Thoracic aorta (tissue), 2 donors: Measurements from ENCODE around the gene SEPTIN10. TPM values are rescaled to one million over a fixed set of nuclear protein-coding genes. Genes with fewer than 3 reads are reported as not detected.

Experiments used
- ATAC-seq: fragments of 150-250 bp; one replicate; pipeline ENCODE4 v1.8.0; 2017; ENCODE audit warnings: low read depth; ENCODE audit not compliant: insufficient number of reproducible peaks, low FRiP score
- DNase-seq: peaks from one replicate; pipeline ENCODE4 v3.0.0-alpha.2; 2020; ENCODE audit warnings: low spot score
- H3K27ac ChIP-seq, 2 donors: fragments of 200-600 bp; sonication (generic); 1 replicate in 1 of 2; 2 replicates in 1 of 2; pipeline ENCODE4 v1.5.1; 2016; ENCODE audit warnings: mild to moderate bottlenecking in 2 of 2, moderate library complexity in 2 of 2
- H3K27me3 ChIP-seq: fragments of 200-600 bp; sonication (generic); replicated peaks from 2 replicates; pipeline ENCODE4 v1.6.0; 2016; ENCODE audit warnings: mild to moderate bottlenecking; ENCODE audit not compliant: insufficient read depth
- H3K36me3 ChIP-seq: fragments of 200-600 bp; sonication (generic); one replicate; pipeline ENCODE4 v1.5.1; 2016
- H3K4me1 ChIP-seq, 2 donors: fragments of 200-600 bp; sonication (generic); 1 replicate in 1 of 2; 2 replicates in 1 of 2; pipeline versions ENCODE4 v1.5.1 to v1.6.0; 2016; ENCODE audit warnings: low read depth in 2 of 2, mild to moderate bottlenecking in 1 of 2; ENCODE audit not compliant: control insufficient read depth in 1 of 2
- H3K4me3 ChIP-seq: fragments of 200-600 bp; sonication (generic); 2 replicates; pipeline ENCODE4 v1.5.1; 2016; ENCODE audit warnings: mild to moderate bottlenecking
- H3K9me3 ChIP-seq: fragments of 200-600 bp; sonication (generic); 2 replicates; pipeline ENCODE4 v1.5.1; 2016
- total RNA-seq, 2 donors: library from RNA; depleted of rRNA; stranded (reverse); fragments of >200 nt; gene quantifications; one replicate each; pipeline versions ENCODE4 v1.1.0 to v1.2.3, GENCODE V29; 2016
- TF ChIP-seq, protein P1 (sequence below): fragments of 200-600 bp; sonication (generic); IDR thresholded peaks from one replicate; pipeline ENCODE4 v1.5.1; 2019; ENCODE audit warnings: antibody characterized with exemption

The SEPTIN10 gene
- total RNA-seq, 2 donors from 2014 or later: 80.0 to 106 TPM

- DNase-seq (no peak), ATAC-seq (no peak)
- H3K9me3 ChIP-seq: no peaks in the 10 kb centered on the region
- no peaks in the 10 kb centered on the region for H3K27me3 ChIP-seq
- H3K27ac ChIP-seq: no peak overlapping the region
- TF ChIP-seq, protein P1, sequence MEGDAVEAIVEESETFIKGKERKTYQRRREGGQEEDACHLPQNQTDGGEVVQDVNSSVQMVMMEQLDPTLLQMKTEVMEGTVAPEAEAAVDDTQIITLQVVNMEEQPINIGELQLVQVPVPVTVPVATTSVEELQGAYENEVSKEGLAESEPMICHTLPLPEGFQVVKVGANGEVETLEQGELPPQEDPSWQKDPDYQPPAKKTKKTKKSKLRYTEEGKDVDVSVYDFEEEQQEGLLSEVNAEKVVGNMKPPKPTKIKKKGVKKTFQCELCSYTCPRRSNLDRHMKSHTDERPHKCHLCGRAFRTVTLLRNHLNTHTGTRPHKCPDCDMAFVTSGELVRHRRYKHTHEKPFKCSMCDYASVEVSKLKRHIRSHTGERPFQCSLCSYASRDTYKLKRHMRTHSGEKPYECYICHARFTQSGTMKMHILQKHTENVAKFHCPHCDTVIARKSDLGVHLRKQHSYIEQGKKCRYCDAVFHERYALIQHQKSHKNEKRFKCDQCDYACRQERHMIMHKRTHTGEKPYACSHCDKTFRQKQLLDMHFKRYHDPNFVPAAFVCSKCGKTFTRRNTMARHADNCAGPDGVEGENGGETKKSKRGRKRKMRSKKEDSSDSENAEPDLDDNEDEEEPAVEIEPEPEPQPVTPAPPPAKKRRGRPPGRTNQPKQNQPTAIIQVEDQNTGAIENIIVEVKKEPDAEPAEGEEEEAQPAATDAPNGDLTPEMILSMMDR: no peak
- no peak overlapping the region for H3K4me3 ChIP-seq
- no peaks in the 10 kb centered on the region for H3K4me1 ChIP-seq
- no peaks in the 10 kb centered on the region for H3K36me3 ChIP-seq
These were observed 79.9 kb downstream of the SEPTIN10 start for GRCh38 chr2:109533823-109534222.

DNA sequence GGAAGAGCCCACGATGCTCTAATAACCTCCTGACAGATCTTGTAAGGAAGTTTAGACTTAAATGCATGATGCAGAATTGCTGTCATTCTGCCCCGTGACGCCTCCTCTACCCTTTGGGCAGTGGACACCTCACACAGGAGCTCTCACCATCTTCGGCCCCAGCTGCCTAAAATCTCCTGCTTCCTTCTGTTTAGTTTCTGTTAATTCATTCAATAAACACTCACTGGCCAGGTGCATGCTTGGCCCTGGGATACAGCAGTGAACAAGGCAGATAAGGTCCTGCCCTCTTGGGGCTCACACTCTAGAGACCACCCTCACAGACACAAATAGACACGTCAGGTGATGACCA is 81.1 kb downstream of the SEPTIN10 start:
- Histone ChIP-seq H3K27me3 (no peaks in the 10 kb centered on the region), H3K36me3 (no peaks in the 10 kb centered on the region), H3K4me1 (no peaks in the 10 kb centered on the region), H3K9me3 (no peaks in the 10 kb centered on the region), H3K4me3 (no peak overlapping the region), H3K27ac (no peak overlapping the region)
- DNase-seq (no peak), ATAC-seq (no peak)
- TF ChIP-seq, protein P1: no peak

DNA sequence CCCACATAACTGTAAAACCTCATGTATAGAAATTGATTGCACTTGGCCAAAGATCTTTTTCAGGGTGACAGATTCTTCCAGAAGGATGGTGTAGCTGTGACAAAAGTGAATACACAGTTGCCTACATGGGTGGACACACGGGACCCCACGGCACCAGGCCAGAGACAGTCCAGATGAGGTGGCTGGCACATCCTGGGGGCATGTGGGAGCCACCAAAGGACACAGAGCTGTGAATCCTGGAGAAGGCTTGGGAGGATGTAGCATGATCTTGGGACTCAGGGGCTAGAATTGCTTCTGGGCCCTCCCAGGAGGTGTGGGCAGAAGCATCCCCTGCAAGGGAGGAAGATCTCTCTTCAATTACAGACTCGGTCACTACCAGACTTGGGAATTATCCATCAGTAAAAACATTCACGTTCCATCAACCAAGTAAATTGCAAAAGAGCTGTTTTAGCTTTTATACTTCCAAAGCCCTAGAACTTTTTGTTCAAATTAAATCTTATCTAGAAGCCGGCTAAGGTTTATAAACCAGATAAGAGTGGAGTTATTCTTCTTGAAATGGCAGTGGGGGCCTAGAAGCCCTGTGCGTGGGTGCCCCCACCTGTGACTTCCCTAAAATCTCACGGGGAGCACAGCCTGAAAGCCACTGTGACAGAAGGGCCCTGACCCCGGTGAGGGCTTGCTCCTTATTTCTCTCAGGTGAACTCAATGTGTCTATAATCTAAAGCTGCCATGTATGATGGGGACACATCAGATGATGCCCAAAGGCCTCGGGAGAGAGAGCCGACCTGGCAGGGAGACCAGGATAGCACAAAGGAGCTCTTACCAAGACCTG is 81.7 kb downstream of the SEPTIN10 start:
- no peaks in the 10 kb centered on the region for H3K27me3 ChIP-seq
- DNase-seq: no peak
- H3K27ac ChIP-seq: no peak overlapping the region
- TF ChIP-seq, protein P1: no peak
- H3K4me1 ChIP-seq: no peaks in the 10 kb centered on the region
- no peak overlapping the region for H3K4me3 ChIP-seq
- H3K36me3 ChIP-seq: no peaks in the 10 kb centered on the region
- ATAC-seq: no peak
- H3K9me3 ChIP-seq: no peaks in the 10 kb centered on the region

DNA sequence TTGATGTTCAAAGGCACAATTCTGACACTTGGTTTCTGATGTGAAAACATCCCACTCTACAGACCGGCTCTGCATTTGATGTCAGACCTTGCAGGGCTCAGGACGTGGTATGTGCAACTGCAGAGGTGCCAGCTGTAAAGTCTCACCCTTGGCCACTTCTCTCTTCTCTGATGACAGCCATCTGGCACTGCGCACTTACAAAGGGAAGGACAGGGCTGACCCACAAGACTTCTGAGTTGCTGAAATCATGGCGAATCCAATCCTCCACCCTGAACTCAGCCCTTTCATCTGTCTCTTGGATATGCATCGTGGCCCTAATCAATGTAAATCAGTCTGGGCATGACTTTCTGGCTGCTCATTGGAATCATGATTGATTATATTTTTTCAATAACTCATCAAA is 82.5 kb downstream of the SEPTIN10 start:
- no peak for DNase-seq

DNA sequence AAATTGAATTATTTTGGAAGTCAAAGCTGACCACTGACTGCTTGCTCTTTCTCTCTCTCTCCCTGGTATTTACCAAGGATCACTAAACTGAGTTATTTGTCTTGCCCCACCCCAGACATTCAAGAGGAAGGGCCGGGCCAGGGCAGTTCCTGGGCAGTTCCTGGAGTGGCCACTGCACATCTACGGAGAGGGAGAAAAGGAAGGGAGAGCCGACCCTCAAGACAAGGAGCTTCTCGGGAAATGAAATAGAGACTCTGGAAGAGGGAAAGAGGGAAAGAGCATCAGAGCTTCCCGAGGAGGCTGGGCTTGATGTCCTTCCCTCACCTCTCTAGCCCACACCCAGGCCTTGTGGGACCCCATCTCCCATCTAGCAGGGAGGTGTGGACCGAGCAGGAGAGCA is 83.1 kb downstream of the SEPTIN10 start:
- no peak for DNase-seq
- Histone ChIP-seq H3K4me1 (no peaks in the 10 kb centered on the region), H3K9me3 (no peaks in the 10 kb centered on the region), H3K4me3 (no peak overlapping the region), H3K27ac (no peak overlapping the region), H3K36me3 (no peaks in the 10 kb centered on the region), H3K27me3 (no peaks in the 10 kb centered on the region)
- TF ChIP-seq, protein P1: no peak
- no peak for ATAC-seq

More for the DNA sequence above, 82.5 kb downstream of the SEPTIN10 start:
- no peaks in the 10 kb centered on the region for H3K9me3 ChIP-seq
- no peaks in the 10 kb centered on the region for H3K27me3 ChIP-seq
- H3K4me3 ChIP-seq: no peak overlapping the region
- H3K27ac ChIP-seq: no peak overlapping the region
- H3K4me1 ChIP-seq: no peaks in the 10 kb centered on the region
- H3K36me3 ChIP-seq: no peaks in the 10 kb centered on the region
- TF ChIP-seq, protein P1: no peak
- no peak for ATAC-seq
